HG02588 (cell line): ENCODE measurements around the gene LPAR1.
"Not testable (repeated sequence)": the region's sequence is repeated elsewhere in the genome, so short reads cannot be mapped to it uniquely, and the experiment has no call there.

Experiments used
- ATAC-seq: cut with Tn5 transposase; IDR thresholded peaks from one replicate; pipeline ENCODE4 v1.9.1; 2021; ENCODE audit warnings: mild to moderate bottlenecking, moderate library complexity; ENCODE audit not compliant: unreplicated experiment

Gene LPAR1

DNA sequence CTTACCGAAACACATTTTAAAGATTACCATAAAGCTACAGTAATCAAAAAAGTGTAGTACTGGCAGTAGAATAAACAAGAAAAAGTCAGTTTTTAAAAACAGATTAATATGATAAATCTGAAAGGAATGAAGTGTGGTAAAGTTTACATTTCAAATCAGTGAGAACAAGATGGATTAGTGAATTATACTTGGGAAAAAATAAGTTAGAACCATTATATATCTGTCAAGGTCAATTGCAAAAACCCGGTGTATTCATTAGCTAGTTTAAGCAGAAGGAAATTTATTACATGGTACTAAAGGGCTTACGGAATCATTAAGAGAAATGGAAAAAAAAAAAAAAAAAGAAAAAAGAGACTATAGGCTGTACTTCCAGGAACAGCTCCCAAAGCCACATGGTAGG, 205.3 kb downstream of the LPAR1 start:
- no peak for ATAC-seq

DNA sequence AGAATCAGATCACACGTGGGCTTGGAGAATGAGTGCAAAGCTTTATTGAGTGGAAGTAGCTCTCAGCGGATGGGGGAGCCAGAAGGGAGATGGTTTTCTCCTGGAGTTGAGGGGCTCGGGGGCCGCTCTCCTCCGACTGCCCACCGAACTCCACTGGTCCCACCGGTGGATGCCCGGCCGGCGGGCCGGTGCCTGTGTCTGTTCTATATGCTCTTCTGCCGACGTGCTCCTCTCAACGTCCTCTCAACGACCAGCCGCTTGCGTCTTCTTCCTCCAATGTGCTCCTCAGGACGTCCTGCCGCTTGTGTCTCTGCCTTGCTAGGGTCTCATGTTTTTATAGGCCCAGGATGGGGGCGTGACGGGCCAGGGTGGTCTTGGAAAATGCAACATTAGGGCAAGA, 207.8 kb downstream of the LPAR1 start:
- no peak for ATAC-seq

DNA sequence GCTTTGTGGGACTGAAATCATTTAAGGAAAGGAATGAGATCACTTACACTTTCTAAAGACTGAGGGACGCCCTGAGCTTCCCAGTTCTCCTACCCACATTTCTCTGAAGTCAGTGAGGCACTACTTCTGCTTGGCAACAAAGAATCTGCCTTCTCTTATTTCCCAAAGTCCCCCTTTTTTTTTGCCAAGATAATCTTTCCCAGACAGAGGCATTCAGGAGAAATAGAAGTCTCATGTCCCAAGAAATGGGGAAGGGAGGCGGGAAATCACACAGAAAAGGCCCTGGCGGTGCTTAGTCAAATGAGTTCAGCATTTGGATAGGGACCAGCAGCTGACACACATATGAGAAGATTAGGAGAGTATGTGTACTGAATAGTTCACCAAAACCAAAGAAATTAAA, 210.0 kb downstream of the LPAR1 start:
- no peak for ATAC-seq

DNA sequence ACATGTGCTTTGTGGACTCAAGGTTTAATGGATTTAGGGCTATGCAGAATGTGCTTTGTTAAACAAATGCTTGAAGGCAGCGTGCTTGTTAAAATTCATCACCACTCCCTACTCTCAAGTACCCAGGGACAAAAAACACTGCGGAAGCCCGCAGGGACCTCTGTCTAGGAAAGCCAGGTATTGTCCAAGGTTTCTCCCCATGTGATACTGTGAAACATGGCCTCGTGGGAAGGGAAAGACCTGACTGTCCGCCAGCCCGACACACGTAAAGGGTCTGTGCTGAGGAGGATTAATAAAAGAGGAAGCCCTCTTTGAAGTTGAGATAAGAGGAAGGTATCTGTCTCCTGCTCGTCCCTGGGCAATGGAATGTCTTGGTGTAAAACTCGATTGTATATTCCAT, 211.9 kb downstream of the LPAR1 start:
- ATAC-seq, result not testable (repeated sequence)

DNA sequence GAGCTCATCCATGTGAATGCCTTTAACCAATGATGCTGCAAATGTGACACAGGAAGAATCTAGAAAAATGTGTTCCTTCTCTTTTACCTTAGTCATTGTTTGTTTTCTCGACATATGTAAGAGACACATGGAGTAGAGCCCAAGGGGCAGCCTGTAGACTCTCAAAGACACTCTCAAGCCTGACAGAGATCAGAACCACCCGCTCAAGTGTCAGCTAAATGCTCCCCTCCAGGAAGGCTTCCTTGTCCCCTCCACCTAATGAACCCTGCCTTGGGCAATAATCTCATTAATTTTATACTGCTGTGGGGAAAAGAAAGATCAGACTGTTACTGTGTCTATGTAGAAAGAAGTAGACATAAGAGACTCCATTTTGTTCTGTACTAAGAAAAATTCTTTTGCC, 212.3 kb downstream of the LPAR1 start:
- ATAC-seq, result no peak

DNA sequence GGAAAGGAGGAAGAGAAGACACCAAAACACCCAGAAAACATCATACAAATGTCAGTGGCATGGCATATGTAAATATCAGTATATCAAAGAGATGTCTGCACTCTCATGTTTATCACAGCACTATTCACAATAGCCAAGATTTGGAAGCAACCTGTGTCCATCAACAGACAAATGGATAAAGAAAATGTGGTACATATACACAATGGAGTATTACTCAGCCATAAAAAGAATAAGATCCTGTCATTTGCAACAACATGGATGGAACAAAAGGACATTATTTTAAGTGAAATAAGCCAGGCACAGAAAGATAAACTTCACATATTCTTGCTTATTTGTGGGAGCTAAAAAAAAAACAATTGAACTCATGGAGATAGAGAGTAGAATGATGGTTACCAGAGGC, 213.1 kb downstream of the LPAR1 start:
- ATAC-seq, result not testable (repeated sequence)
